ENCODE results near the gene PNLDC1. TPM values are rescaled to one million over a fixed set of nuclear protein-coding genes. Genes with fewer than 3 reads are reported as not detected.

Gene PNLDC1
- total and polyA plus RNA-seq, 2 of the 4 experiments (the other 2 are of a cell fraction): not detected

- Histone ChIP-seq H3K4me1 (ENCODE audit: control insufficient read depth, insufficient read depth, low read length) (peaks cover 2% of the 10 kb centered on the region; the same call in 1 of the 2 replicates), H2BK120ac (ENCODE audit: low read depth, low read length) (no peak overlapping the region), H3K27ac (ENCODE audit: insufficient read depth, low read length) (no peak overlapping the region), H3K9ac (ENCODE audit: low read depth, low read length) (no peak overlapping the region), H2BK5ac (ENCODE audit: low read depth, low read length, poor library complexity, severe bottlenecking) (no peak overlapping the region), H4K8ac (ENCODE audit: low read depth in 2 of 2, low read length in 2 of 2) (no peak overlapping the region; a peak in 1 of 4 replicates), H2AFZ (replicated peaks; ENCODE audit: low read length, poor library complexity) (peak overlapping the region; percentile 74), H3K4ac (ENCODE audit: low read depth, low read length) (no peak overlapping the region), H3K9me1 (ENCODE audit: insufficient read depth, low read length) (no peaks in the 10 kb centered on the region; the same call in 1 of the 2 replicates), H4K5ac (ENCODE audit: low read depth, low read length) (no peak overlapping the region), H2AK5ac (ENCODE audit: low read depth, low read length) (no peak overlapping the region), H3K9me3 (ENCODE audit: control insufficient read depth, insufficient read depth, low read length) (peaks cover 2% of the 10 kb centered on the region; the same call in 1 of the 2 replicates), H3K4me2 (ENCODE audit: low read depth, low read length) (peak overlapping the region; percentile 12), H3K4me3 (ENCODE audit: insufficient read depth, low read depth, low read length) (no peak overlapping the region), H3K56ac (ENCODE audit: extremely low read depth, insufficient read depth, low read length) (no peak overlapping the region), H3K23ac (ENCODE audit: low read depth, low read length) (no peak overlapping the region), H3K18ac (ENCODE audit: low read depth, low read length) (no peak overlapping the region), H2BK20ac (ENCODE audit: low read depth, low read length) (no peak overlapping the region), H3K36me3 (ENCODE audit: control insufficient read depth, insufficient read depth, low read length) (no peaks in the 10 kb centered on the region), H3K14ac (replicated peaks; ENCODE audit: low read depth, low read length) (no peak overlapping the region), H4K91ac (ENCODE audit: insufficient read depth, low read depth, low read length) (no peak overlapping the region), H3K27me3 (ENCODE audit: control insufficient read depth, insufficient read depth, low read length) (peaks cover 30% of the 10 kb centered on the region), H2BK15ac (ENCODE audit: low read depth, low read length) (no peak overlapping the region), H2AK9ac (replicated peaks; ENCODE audit: low read depth, low read length, poor library complexity) (no peak overlapping the region), H4K20me1 (ENCODE audit: insufficient read depth, low read length) (no peaks in the 10 kb centered on the region), H3K79me1 (ENCODE audit: low read depth in 1 of 2, low read length in 2 of 2) (no peaks in the 10 kb centered on the region)
- POLR2A ChIA-PET (ENCODE audit: unreplicated experiment): no interaction called here
- in situ Hi-C loops (cut with MboI; ENCODE audit: low sequenced_read_pairs) (loop anchor here (25.0 kb wide), 1 partner anchor 633 kb away; no protein-coding TSS in a partner anchor), dilution Hi-C loops (cut with HindIII; ENCODE audit: low sequenced_read_pairs, unreplicated experiment) (no loop called here), intact Hi-C loops (cut with micrococcal nuclease) (no loop called here)
- ATAC-seq (ENCODE audit: low read depth) (no peak), DNase-seq (no peak)
- BruUV-seq (replicated peaks): no TSS peak
- CTCF ChIA-PET: interaction anchor here (0.6 kb wide), 1 partner anchor 9 kb away, joined by 3 read pairs; no protein-coding TSS in a partner anchor
- 30% methylated on average over 7 of the region's 28 CpGs; no CpG with 5 or more reads in 1 of the 2 experiments for WGBS, 2 experiments (ENCODE audit: extremely low coverage in 2 of 2, insufficient read length in 1 of 2)
- TF ChIP-seq CHD1 (IDR thresholded peaks at IDR 0.05; ENCODE audit: low read depth, low read length) (no peak), RFX5 (IDR thresholded peaks at IDR 0.05; ENCODE audit: low read depth, low read length) (no peak), NFE2L2 (IDR thresholded peaks at IDR 0.05; ENCODE audit: low read depth, low read length) (no peak), BHLHE40 (IDR thresholded peaks at IDR 0.05; ENCODE audit: low read depth, low read length) (no peak), POLR2A (IDR thresholded peaks at IDR 0.05; ENCODE audit: low read depth, low read length) (no peak), CTCF (conservative IDR thresholded peaks at IDR 0.05; ENCODE audit: low read depth, low read length) (no peak), RAD21 (IDR thresholded peaks at IDR 0.05; ENCODE audit: low read length) (no peak), CEBPB (IDR thresholded peaks at IDR 0.05; ENCODE audit: low read depth, low read length) (no peak), SMC3 (IDR thresholded peaks at IDR 0.05; ENCODE audit: low read depth, low read length) (no peak), MAFK (IDR thresholded peaks at IDR 0.05; ENCODE audit: low read depth, low read length) (no peak), FOS (IDR thresholded peaks at IDR 0.05; ENCODE audit: low read depth, low read length) (no peak), RCOR1 (IDR thresholded peaks at IDR 0.05; ENCODE audit: insufficient replicate concordance, low read length) (no peak), MAZ (IDR thresholded peaks at IDR 0.05; ENCODE audit: borderline replicate concordance, low read depth, low read length) (no peak), USF2 (IDR thresholded peaks at IDR 0.05; ENCODE audit: low read depth, low read length) (no peak), MXI1 (IDR thresholded peaks at IDR 0.05; ENCODE audit: borderline replicate concordance, low read depth, low read length) (no peak)
Observed at GRCh38 chr6:159819932-159820640, 20.0 kb downstream of the PNLDC1 start.
